Heart left ventricle (tissue), 13 donors: Measurements from ENCODE around the gene RAP1B.

Experiments
- POLR2A ChIP-seq, 2 donors: fragments of 450-650 bp; IDR thresholded peaks; one replicate each; pipeline ENCODE4 v1.6.1; 2017; ENCODE audit warnings: antibody characterized with exemption in 2 of 2, mild to moderate bottlenecking in 2 of 2, moderate library complexity in 2 of 2
- TF ChIP-seq, protein P1 (sequence below), 12 donors: fragments of 200-600 bp; sonication (generic) in 4 of 12; IDR thresholded peaks; one replicate each; pipeline versions ENCODE4 v1.5.0 to v1.8.0; 2018 to 2022; ENCODE audit warnings: antibody characterized with exemption in 12 of 12, mild to moderate bottlenecking in 5 of 12
- donor health status: ischemic (EF 13 %, LVEDD 7.1; RV severe dilation, severe dysfunction).
- donor health status: DM: no; HTN: yes; CAD: no.
- donor health status: DM: no; HTN: no; CAD: no.
- donor health status: ischemic (EF 25% LVEDD 6.9; RV normal size, moderate dysfunction).
- donor health status: ischemic (EF 25% LVEDD 5.7; RV mildly dilated, moderate dysfunction).
- donor health status: ischemic (EF 35%, LVEDD 5.7; RV mildly dilated, moderate dysfunction).
- donor health status: nonischemic (EF 11% LVEDD 7.7; RV severe dilation, severe dysfunction).
- donor health status: DM: yes; HTN: yes; CAD: no.
- donor health status: PGD.
- donor health status: ischemic (EF 29% LVEDD 5.4; RV normal size, mild dysfunction).
- donor health status: nonischemic (EF 23%, LVEDD 6.1; RV moderate dilation, normal function).

DNA sequence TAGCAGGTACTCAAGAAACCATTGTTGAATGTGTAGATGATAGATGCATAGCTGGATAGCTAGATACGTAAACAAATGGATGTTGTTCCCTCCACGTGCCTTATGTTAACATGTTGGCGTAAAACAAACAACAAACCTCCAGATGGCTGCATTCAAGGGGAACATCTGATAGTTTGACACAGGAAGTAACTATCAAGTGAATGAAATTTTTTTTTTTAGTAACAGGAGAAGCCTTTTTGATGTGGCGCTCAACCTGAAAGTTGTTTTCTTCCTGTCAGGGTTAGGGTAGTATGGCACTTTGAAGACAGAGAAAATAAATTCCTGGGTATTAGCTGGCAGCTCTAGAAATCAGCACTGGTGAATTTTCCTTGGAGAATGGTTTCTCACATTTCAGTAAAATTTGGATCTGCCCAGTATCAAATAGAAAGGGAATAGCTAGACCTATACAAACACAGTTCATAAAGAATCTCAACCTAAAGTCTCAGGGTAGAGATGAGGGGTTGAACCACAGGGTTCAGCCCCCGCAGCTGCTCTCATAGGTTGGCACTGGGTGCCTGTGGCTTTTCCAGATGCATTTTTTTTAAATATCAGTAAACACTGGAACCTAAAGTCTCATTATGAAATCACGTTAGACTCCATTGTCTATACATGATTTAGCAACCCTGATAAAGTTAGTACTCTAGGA, 18.8 kb upstream of the RAP1B start:
- TF ChIP-seq, protein P1, sequence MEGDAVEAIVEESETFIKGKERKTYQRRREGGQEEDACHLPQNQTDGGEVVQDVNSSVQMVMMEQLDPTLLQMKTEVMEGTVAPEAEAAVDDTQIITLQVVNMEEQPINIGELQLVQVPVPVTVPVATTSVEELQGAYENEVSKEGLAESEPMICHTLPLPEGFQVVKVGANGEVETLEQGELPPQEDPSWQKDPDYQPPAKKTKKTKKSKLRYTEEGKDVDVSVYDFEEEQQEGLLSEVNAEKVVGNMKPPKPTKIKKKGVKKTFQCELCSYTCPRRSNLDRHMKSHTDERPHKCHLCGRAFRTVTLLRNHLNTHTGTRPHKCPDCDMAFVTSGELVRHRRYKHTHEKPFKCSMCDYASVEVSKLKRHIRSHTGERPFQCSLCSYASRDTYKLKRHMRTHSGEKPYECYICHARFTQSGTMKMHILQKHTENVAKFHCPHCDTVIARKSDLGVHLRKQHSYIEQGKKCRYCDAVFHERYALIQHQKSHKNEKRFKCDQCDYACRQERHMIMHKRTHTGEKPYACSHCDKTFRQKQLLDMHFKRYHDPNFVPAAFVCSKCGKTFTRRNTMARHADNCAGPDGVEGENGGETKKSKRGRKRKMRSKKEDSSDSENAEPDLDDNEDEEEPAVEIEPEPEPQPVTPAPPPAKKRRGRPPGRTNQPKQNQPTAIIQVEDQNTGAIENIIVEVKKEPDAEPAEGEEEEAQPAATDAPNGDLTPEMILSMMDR (IDR thresholded peaks at IDR 0.05) = no peak
- TF ChIP-seq POLR2A (IDR thresholded peaks at IDR 0.05) = no peak
